ENCODE data around the gene AQP2. TPM values are rescaled to one million over a fixed set of nuclear protein-coding genes. Genes with fewer than 3 reads are reported as not detected.

Gene AQP2
- total RNA-seq, 4 donors from 2014 or later, result not detected

DNA sequence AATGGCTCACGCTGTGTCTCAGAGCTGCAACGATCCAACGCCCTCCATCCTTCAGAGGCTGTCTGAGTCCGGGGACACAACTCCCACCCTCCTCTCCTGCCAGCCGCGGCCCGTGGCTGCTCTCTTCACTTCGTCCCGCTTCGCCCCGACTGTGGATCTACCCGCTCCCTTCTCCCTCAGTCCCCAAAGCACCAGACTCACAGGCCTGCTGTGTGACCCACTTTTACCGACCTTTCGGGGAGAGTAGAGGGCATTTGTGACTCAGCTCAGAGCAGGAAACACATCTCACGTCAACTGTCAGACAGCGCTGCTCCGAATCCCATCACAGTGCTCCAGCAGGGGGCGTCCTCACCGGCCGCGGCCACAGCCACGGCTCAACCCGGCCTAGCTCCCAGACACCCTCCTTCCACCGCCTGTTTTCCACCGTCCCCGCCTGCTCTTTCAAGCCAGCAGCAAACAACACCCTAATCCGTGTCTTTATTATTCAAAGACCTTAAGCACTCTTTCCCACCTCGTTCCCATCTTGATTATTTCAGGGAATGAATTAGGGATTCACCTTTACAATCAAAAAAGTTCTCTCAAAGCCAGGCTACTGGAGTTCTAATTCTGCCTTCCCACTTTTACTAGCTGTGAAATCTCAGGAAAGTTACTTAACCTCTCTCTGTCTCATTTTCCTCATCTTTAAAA lies 5.0 kb upstream of the AQP2 start:
- DNase-seq, result peak; percentile 76 to 88
- no peaks in the 10 kb centered on the region for H3K27me3 ChIP-seq
- peak overlapping the region in 1 of 2 donors; percentile 38 for H3K27ac ChIP-seq
- peak overlapping the region in 1 of 2 donors; percentile 5 for H3K4me3 ChIP-seq
- H3K36me3 ChIP-seq, result no peaks in the 10 kb centered on the region
- intact Hi-C loops (cut with DNase I; ENCODE audit: low total_unique reads), result no loop called here
- TF ChIP-seq POLR2A (IDR thresholded peaks at IDR 0.05), result peak in 1 of 2 donors; percentile 7
- TF ChIP-seq, protein P1, sequence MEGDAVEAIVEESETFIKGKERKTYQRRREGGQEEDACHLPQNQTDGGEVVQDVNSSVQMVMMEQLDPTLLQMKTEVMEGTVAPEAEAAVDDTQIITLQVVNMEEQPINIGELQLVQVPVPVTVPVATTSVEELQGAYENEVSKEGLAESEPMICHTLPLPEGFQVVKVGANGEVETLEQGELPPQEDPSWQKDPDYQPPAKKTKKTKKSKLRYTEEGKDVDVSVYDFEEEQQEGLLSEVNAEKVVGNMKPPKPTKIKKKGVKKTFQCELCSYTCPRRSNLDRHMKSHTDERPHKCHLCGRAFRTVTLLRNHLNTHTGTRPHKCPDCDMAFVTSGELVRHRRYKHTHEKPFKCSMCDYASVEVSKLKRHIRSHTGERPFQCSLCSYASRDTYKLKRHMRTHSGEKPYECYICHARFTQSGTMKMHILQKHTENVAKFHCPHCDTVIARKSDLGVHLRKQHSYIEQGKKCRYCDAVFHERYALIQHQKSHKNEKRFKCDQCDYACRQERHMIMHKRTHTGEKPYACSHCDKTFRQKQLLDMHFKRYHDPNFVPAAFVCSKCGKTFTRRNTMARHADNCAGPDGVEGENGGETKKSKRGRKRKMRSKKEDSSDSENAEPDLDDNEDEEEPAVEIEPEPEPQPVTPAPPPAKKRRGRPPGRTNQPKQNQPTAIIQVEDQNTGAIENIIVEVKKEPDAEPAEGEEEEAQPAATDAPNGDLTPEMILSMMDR (IDR thresholded peaks at IDR 0.05), result peak; percentile 75 to 89 (median 77)
- no peaks in the 10 kb centered on the region for H3K4me1 ChIP-seq
- H3K9me3 ChIP-seq, result no peaks in the 10 kb centered on the region

DNA sequence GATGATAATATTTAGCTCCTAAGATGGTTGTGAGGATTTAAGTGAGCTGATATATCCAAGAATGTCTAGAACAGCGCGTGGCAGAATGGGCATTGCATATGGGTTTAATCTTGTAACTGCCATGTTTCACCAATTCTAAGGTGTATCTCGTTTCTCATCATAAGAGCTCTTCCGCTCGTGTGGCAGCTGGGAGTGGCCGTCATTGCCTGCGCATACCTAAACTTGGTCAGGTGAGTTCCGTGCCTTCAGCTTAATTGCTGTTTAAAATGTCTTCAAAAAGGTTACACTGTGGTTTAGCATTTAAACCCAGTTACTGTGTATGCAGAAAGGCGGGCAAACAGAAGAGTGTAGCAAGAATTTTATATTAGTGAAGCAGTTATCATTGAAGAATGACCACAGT lies 4.5 kb upstream of the AQP2 start:
- intact Hi-C loops (cut with DNase I; ENCODE audit: low total_unique reads), result no loop called here
- DNase-seq, result no peak
- no peak overlapping the region for H3K27ac ChIP-seq

DNA sequence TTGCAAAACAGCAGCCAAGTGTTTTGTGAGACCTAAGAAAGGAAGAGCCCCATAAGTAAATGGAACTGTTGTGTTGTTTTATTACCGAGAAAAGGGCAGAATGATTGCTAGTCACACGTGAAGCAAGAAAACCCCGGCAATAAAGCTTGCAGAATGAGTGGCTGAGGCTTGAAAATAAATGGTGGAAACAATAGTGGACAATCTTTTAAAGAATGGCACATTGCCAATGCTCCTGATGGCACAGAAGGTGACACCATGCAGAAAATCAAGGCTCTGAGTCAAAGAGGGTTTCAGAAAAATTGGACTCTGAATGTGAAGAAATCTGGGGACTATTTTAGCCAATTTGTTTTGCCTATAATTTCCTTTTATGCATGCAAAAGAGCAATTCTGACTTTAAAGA lies 4.0 kb upstream of the AQP2 start:
- intact Hi-C loops (cut with DNase I; ENCODE audit: low total_unique reads), result no loop called here

More for the DNA sequence above, 4.5 kb upstream of the AQP2 start:
- no peaks in the 10 kb centered on the region for H3K4me1 ChIP-seq
- H3K4me3 ChIP-seq, result no peak overlapping the region
- no peaks in the 10 kb centered on the region for H3K36me3 ChIP-seq
- no peaks in the 10 kb centered on the region for H3K27me3 ChIP-seq
- no peak for TF ChIP-seq POLR2A (IDR thresholded peaks at IDR 0.05)
- TF ChIP-seq, protein P1 (IDR thresholded peaks at IDR 0.05), result no peak
- no peaks in the 10 kb centered on the region for H3K9me3 ChIP-seq

DNA sequence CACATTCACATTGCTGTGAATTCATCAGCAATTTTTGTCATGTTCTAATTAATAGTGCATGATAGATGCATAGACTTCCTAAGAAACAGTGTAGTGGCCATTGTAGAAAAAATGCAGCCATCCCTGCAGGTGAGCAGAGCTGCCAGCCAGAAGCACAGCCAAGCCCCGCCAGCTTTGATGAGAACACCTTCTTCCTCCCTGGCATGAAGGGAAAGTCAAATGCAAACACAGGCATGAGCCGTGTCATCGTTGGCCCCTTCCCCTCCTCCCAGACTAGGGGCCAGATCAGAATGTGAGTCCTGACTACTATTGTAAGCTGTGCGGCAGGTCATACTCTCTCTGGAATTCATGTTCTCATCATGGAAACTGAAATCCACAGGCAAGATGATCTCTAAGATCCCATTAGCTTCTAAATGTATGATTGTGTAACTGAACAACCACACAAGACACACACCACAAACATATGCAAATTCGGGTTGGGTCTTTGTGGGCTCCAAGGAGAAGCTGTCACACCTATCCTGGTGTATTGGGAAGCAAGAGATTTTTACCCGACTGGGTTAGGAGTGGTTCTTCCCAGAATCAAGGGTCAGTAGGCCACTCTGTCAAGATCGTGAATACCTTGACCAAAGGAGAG lies 2.8 kb upstream of the AQP2 start:
- TF ChIP-seq POLR2A (IDR thresholded peaks at IDR 0.05), result no peak
- TF ChIP-seq, protein P1 (IDR thresholded peaks at IDR 0.05), result no peak

More for the DNA sequence above, 4.0 kb upstream of the AQP2 start:
- Histone ChIP-seq H3K27ac (no peak overlapping the region), H3K36me3 (no peaks in the 10 kb centered on the region), H3K4me3 (no peak overlapping the region), H3K27me3 (no peaks in the 10 kb centered on the region), H3K9me3 (no peaks in the 10 kb centered on the region), H3K4me1 (no peaks in the 10 kb centered on the region)
- no peak for TF ChIP-seq POLR2A (IDR thresholded peaks at IDR 0.05)
- TF ChIP-seq, protein P1 (IDR thresholded peaks at IDR 0.05), result no peak
- DNase-seq, result no peak

More for the DNA sequence above, 2.8 kb upstream of the AQP2 start:
- H3K4me1 ChIP-seq, result no peaks in the 10 kb centered on the region
- no peaks in the 10 kb centered on the region for H3K27me3 ChIP-seq
- no peaks in the 10 kb centered on the region for H3K9me3 ChIP-seq
- H3K36me3 ChIP-seq, result no peaks in the 10 kb centered on the region
- H3K4me3 ChIP-seq, result no peak overlapping the region
- no peak overlapping the region for H3K27ac ChIP-seq
- intact Hi-C loops (cut with DNase I; ENCODE audit: low total_unique reads), result no loop called here
- no peak for DNase-seq

Measured in uterus (tissue), 4 donors.